Measurements from ENCODE around the gene CLCNKA. TPM values are rescaled to one million over a fixed set of nuclear protein-coding genes. Genes with fewer than 3 reads are reported as not detected.
A peak's percentile ranks its signal among the peaks of the same experiment; 100 is the strongest.
"Not testable (repeated sequence)": the region's sequence is repeated elsewhere in the genome, so short reads cannot be mapped to it uniquely, and the experiment has no call there.

CLCNKA gene
- total RNA-seq, 1 experiment from 2014 or later: 0.10 TPM

GRCh38 chr1:16023050-16023653 is 1.3 kb downstream of the CLCNKA start:
- no peaks in the 10 kb centered on the region for H3K9me2 ChIP-seq (ENCODE audit: insufficient read depth)
- no peaks in the 10 kb centered on the region for H3K9me3 ChIP-seq (ENCODE audit: control insufficient read depth in 1 of 2, insufficient read depth in 1 of 2, low read depth in 1 of 2, low read length in 2 of 2)
- no TSS peak for BruUV-seq (replicated peaks)
- RAD21 ChIA-PET (ENCODE audit: low non-redundant PET in 1 of 2, low total read pairs in 2 of 2, uncharacterized antibody in 2 of 2, unreplicated experiment in 2 of 2): no interaction called here
- DNase-seq (ENCODE audit: low read depth, low spot score) (no peak), ATAC-seq (no peak)
- CTCF ChIA-PET: no interaction called here
- H3K36me3 ChIP-seq (ENCODE audit: control insufficient read depth in 1 of 2, insufficient read depth in 2 of 2, low read length in 2 of 2): no peaks in the 10 kb centered on the region
- TF ChIP-seq ATF3 (IDR thresholded peaks at IDR 0.05) (no peak), POLR2AphosphoS5 (IDR thresholded peaks at IDR 0.05; ENCODE audit: low read depth, low read length) (no peak), YY1 (IDR thresholded peaks at IDR 0.05; ENCODE audit: extremely low read depth, insufficient replicate concordance, low read depth, low read length) (no peak), CTCF (IDR thresholded peaks at IDR 0.05 in 2 of 3, conservative IDR thresholded peaks at IDR 0.05 in 1 of 3; ENCODE audit: borderline replicate concordance in 1 of 3, insufficient read depth in 1 of 3, low read depth in 2 of 3, low read length in 2 of 3) (no peak), FOSL1 (IDR thresholded peaks at IDR 0.05; ENCODE audit: low read depth) (no peak), CBX3 (IDR thresholded peaks at IDR 0.05; ENCODE audit: low read depth) (no peak), SRF (IDR thresholded peaks at IDR 0.05; ENCODE audit: low read depth) (no peak), EZH2phosphoT487 (IDR thresholded peaks at IDR 0.05; ENCODE audit: borderline replicate concordance) (no peak), CEBPB (IDR thresholded peaks at IDR 0.05; ENCODE audit: low read depth) (no peak), RAD21 (IDR thresholded peaks at IDR 0.05; ENCODE audit: low read depth) (no peak), ZBTB33 (IDR thresholded peaks at IDR 0.05; ENCODE audit: extremely low read depth, insufficient replicate concordance, low read length) (no peak), SP1 (IDR thresholded peaks at IDR 0.05; ENCODE audit: low read depth) (no peak)
- H4K20me1 ChIP-seq (ENCODE audit: insufficient read depth): no peaks in the 10 kb centered on the region
- H3K27me3 ChIP-seq (ENCODE audit: insufficient read depth, low read length): no peaks in the 10 kb centered on the region
- intact Hi-C loops (cut with micrococcal nuclease): no loop called here
- H3K27ac ChIP-seq (ENCODE audit: low read depth, low read length): no peak overlapping the region
- H3K9ac ChIP-seq (ENCODE audit: low read length): no peak overlapping the region
- H3K79me2 ChIP-seq (ENCODE audit: insufficient read depth, low read length): no peaks in the 10 kb centered on the region
- POLR2A ChIA-PET: no interaction called here
- no peak overlapping the region for H2AFZ ChIP-seq (ENCODE audit: low read depth, low read length, poor library complexity, severe bottlenecking)
- no peak overlapping the region for H3K4me3 ChIP-seq (replicated peaks in 1 of 2; ENCODE audit: low read depth in 1 of 2, low read length in 2 of 2)
- H3K4me1 ChIP-seq (ENCODE audit: control insufficient read depth in 1 of 2, insufficient read depth in 2 of 2, low read length in 2 of 2): peaks cover 0 to 17% of the 10 kb centered on the region in 2 experiments; a peak in 3 of 4 replicates
- H3K4me2 ChIP-seq (ENCODE audit: low read length): no peak overlapping the region

GRCh38 chr1:16026302-16026701 is 4.5 kb downstream of the CLCNKA start:
- H4K20me1 ChIP-seq (ENCODE audit: insufficient read depth); H3K27me3 ChIP-seq (ENCODE audit: insufficient read depth, low read length); intact Hi-C loops (cut with micrococcal nuclease); H2AFZ ChIP-seq (ENCODE audit: low read depth, low read length, poor library complexity, severe bottlenecking); POLR2A ChIA-PET; H3K27ac ChIP-seq (ENCODE audit: low read depth, low read length); RAD21 ChIA-PET (ENCODE audit: low non-redundant PET in 1 of 2, low total read pairs in 2 of 2, uncharacterized antibody in 2 of 2, unreplicated experiment in 2 of 2); DNase-seq (ENCODE audit: low read depth, low spot score); H3K79me2 ChIP-seq (ENCODE audit: insufficient read depth, low read length); ATAC-seq; H3K9me3 ChIP-seq (ENCODE audit: control insufficient read depth in 1 of 2, insufficient read depth in 1 of 2, low read depth in 1 of 2, low read length in 2 of 2); CTCF ChIA-PET; BruUV-seq (replicated peaks); H3K9me2 ChIP-seq (ENCODE audit: insufficient read depth); H3K9ac ChIP-seq (ENCODE audit: low read length); H3K4me1 ChIP-seq (ENCODE audit: control insufficient read depth in 1 of 2, insufficient read depth in 2 of 2, low read length in 2 of 2); H3K4me3 ChIP-seq (replicated peaks in 1 of 2; ENCODE audit: low read depth in 1 of 2, low read length in 2 of 2); H3K36me3 ChIP-seq (ENCODE audit: control insufficient read depth in 1 of 2, insufficient read depth in 2 of 2, low read length in 2 of 2): not testable (repeated sequence)
- H3K4me2 ChIP-seq (ENCODE audit: low read length): 0 out of 2 replicates have a peak overlapping the region, but pooled peaks have one; percentile 59
